Measurements from ENCODE around the gene PRLR. TPM values are rescaled to one million over a fixed set of nuclear protein-coding genes. Genes with fewer than 3 reads are reported as not detected.

Gene PRLR
- total and polyA plus RNA-seq, 2 of the 8 experiments (the other 6 are each of a cell fraction or from before 2014, with no cell fraction given) = 0.53 to 2.5 TPM

DNA sequence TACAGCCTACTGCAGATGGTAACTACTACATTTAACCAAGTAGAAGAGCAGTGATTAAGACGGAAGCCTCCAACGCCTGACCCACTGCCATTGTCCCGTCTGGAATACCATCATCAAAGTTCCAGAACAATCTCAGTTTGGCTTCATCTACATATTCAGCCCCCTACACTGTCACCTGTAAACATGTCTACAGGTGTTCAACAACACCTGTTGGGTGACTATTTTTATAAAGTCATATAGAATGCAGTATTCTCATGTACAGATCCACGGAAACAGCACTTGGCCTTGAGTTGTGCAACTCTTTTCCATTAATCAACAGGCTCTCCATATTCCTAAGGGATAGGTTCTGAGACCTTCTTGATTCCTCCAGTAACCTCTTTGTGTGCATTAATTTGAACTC, 129.3 kb downstream of the PRLR start (continued):
- TF ChIP-seq, protein P1, sequence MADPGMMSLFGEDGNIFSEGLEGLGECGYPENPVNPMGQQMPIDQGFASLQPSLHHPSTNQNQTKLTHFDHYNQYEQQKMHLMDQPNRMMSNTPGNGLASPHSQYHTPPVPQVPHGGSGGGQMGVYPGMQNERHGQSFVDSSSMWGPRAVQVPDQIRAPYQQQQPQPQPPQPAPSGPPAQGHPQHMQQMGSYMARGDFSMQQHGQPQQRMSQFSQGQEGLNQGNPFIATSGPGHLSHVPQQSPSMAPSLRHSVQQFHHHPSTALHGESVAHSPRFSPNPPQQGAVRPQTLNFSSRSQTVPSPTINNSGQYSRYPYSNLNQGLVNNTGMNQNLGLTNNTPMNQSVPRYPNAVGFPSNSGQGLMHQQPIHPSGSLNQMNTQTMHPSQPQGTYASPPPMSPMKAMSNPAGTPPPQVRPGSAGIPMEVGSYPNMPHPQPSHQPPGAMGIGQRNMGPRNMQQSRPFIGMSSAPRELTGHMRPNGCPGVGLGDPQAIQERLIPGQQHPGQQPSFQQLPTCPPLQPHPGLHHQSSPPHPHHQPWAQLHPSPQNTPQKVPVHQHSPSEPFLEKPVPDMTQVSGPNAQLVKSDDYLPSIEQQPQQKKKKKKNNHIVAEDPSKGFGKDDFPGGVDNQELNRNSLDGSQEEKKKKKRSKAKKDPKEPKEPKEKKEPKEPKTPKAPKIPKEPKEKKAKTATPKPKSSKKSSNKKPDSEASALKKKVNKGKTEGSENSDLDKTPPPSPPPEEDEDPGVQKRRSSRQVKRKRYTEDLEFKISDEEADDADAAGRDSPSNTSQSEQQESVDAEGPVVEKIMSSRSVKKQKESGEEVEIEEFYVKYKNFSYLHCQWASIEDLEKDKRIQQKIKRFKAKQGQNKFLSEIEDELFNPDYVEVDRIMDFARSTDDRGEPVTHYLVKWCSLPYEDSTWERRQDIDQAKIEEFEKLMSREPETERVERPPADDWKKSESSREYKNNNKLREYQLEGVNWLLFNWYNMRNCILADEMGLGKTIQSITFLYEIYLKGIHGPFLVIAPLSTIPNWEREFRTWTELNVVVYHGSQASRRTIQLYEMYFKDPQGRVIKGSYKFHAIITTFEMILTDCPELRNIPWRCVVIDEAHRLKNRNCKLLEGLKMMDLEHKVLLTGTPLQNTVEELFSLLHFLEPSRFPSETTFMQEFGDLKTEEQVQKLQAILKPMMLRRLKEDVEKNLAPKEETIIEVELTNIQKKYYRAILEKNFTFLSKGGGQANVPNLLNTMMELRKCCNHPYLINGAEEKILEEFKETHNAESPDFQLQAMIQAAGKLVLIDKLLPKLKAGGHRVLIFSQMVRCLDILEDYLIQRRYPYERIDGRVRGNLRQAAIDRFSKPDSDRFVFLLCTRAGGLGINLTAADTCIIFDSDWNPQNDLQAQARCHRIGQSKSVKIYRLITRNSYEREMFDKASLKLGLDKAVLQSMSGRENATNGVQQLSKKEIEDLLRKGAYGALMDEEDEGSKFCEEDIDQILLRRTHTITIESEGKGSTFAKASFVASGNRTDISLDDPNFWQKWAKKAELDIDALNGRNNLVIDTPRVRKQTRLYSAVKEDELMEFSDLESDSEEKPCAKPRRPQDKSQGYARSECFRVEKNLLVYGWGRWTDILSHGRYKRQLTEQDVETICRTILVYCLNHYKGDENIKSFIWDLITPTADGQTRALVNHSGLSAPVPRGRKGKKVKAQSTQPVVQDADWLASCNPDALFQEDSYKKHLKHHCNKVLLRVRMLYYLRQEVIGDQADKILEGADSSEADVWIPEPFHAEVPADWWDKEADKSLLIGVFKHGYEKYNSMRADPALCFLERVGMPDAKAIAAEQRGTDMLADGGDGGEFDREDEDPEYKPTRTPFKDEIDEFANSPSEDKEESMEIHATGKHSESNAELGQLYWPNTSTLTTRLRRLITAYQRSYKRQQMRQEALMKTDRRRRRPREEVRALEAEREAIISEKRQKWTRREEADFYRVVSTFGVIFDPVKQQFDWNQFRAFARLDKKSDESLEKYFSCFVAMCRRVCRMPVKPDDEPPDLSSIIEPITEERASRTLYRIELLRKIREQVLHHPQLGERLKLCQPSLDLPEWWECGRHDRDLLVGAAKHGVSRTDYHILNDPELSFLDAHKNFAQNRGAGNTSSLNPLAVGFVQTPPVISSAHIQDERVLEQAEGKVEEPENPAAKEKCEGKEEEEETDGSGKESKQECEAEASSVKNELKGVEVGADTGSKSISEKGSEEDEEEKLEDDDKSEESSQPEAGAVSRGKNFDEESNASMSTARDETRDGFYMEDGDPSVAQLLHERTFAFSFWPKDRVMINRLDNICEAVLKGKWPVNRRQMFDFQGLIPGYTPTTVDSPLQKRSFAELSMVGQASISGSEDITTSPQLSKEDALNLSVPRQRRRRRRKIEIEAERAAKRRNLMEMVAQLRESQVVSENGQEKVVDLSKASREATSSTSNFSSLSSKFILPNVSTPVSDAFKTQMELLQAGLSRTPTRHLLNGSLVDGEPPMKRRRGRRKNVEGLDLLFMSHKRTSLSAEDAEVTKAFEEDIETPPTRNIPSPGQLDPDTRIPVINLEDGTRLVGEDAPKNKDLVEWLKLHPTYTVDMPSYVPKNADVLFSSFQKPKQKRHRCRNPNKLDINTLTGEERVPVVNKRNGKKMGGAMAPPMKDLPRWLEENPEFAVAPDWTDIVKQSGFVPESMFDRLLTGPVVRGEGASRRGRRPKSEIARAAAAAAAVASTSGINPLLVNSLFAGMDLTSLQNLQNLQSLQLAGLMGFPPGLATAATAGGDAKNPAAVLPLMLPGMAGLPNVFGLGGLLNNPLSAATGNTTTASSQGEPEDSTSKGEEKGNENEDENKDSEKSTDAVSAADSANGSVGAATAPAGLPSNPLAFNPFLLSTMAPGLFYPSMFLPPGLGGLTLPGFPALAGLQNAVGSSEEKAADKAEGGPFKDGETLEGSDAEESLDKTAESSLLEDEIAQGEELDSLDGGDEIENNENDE (IDR thresholded peaks at IDR 0.05; ENCODE audit: insufficient replicate concordance, low read length) = no peak
- TF ChIP-seq NANOG (IDR thresholded peaks at IDR 0.05; ENCODE audit: insufficient read depth, low read depth, low read length, poor library complexity, severe bottlenecking) (no peak), SAP30 (IDR thresholded peaks at IDR 0.05; ENCODE audit: insufficient read depth, insufficient replicate concordance, low read length) (no peak), EGR1 (IDR thresholded peaks at IDR 0.05; ENCODE audit: borderline replicate concordance, low read depth, low read length) (no peak), SRF (IDR thresholded peaks at IDR 0.05; ENCODE audit: low read depth, low read length) (no peak)
